ENCODE results near the gene TMPRSS6.

- TF ChIP-seq CTCF (IDR thresholded peaks at IDR 0.05) = no peak
- TF ChIP-seq POLR2A (IDR thresholded peaks at IDR 0.05) = no peak
These were observed 8.9 kb downstream of the TMPRSS6 start for GRCh38 chr22:37100589-37101127.

Measured in heart left ventricle (tissue), 13 donors.